Measurements from ENCODE around the gene ANKRD33B. TPM values are rescaled to one million over a fixed set of nuclear protein-coding genes. Genes with fewer than 3 reads are reported as not detected.
A peak's percentile ranks its signal among the peaks of the same experiment; 100 is the strongest.

The ANKRD33B gene
- total RNA-seq, 1 experiment from 2014 or later: 25.3 TPM

DNA sequence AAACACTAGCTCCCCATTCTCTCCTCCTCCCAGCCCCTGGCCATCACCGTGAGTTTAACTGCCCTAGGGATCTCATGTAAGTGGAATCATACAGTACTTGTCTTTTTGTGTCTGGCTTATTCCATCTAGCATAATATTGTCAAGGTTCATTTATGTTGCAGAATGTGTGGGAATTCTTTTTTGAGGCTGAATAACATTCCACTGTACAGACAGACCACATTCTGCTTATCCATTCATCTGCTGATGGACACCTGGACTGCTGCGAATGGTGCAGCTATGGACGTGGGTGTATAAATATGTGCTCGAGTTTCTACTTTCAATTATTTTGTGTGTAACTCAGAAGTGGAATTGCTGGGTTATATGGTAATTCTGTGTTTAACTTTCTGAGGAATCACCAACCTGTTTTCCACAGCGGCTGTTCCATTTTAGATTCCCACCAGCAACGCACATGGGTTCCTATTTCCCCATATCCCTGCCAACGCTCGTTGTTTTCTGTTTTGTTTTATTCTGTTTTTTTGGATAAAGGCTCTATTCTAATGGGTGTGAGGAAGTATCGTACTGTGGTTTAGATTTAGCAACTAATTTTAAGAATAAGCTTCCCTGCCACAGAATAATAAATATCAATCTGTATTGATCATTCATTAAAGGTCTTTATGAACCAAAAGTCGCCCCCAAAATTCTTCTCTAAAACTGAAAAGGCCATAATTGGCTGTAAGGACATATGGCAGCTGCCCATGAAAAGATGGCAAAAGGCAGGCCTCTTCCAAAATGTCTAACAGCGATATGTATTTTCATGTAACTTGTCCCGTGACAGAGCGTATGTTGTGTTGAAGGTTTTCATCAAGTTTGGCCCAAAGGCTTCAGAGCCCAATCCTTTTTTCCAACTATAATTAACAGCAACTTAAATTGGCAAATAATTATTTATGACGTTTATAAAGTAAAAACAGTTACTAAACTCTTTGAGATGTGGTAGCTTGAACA lies 126.9 kb downstream of the ANKRD33B start:
- H3K36me3 ChIP-seq (ENCODE audit: control insufficient read depth, insufficient read depth, low read length): no peaks in the 10 kb centered on the region
- ChIA-PET CTCF (no interaction called here), POLR2A (no interaction called here)
- no peaks in the 10 kb centered on the region for H3K27me3 ChIP-seq (replicated peaks; ENCODE audit: control insufficient read depth, insufficient read depth, low read length)
- no TSS peak for BruUV-seq (replicated peaks)
- peaks cover 16% of the 10 kb centered on the region; the same call in 1 of the 2 replicates for H3K4me1 ChIP-seq
- peak overlapping the region; percentile 61 for H3K27ac Mint-ChIP-seq (ENCODE audit: unreplicated experiment)
- H3K4me3 Mint-ChIP-seq (ENCODE audit: unreplicated experiment): no peak overlapping the region
- TF ChIP-seq, protein P1, sequence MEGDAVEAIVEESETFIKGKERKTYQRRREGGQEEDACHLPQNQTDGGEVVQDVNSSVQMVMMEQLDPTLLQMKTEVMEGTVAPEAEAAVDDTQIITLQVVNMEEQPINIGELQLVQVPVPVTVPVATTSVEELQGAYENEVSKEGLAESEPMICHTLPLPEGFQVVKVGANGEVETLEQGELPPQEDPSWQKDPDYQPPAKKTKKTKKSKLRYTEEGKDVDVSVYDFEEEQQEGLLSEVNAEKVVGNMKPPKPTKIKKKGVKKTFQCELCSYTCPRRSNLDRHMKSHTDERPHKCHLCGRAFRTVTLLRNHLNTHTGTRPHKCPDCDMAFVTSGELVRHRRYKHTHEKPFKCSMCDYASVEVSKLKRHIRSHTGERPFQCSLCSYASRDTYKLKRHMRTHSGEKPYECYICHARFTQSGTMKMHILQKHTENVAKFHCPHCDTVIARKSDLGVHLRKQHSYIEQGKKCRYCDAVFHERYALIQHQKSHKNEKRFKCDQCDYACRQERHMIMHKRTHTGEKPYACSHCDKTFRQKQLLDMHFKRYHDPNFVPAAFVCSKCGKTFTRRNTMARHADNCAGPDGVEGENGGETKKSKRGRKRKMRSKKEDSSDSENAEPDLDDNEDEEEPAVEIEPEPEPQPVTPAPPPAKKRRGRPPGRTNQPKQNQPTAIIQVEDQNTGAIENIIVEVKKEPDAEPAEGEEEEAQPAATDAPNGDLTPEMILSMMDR (IDR thresholded peaks at IDR 0.05; ENCODE audit: insufficient read depth in 1 of 2, low read depth in 1 of 2, low read length in 1 of 2, severe bottlenecking in 1 of 2, unreplicated experiment in 1 of 2): no peak
- no peaks in the 10 kb centered on the region for H3K27me3 Mint-ChIP-seq (ENCODE audit: insufficient read depth, unreplicated experiment)
- no peak for DNase-seq
- H3K9me3 Mint-ChIP-seq (ENCODE audit: unreplicated experiment): no peaks in the 10 kb centered on the region
- H3K36me3 Mint-ChIP-seq (ENCODE audit: insufficient read depth, unreplicated experiment): peaks cover 4% of the 10 kb centered on the region
- no peak overlapping the region for H3K4me3 ChIP-seq (ENCODE audit: low read depth, low read length)
- H3K9me3 ChIP-seq: no peaks in the 10 kb centered on the region
- peaks cover 15% of the 10 kb centered on the region for H3K4me1 Mint-ChIP-seq (ENCODE audit: low read depth, unreplicated experiment)
- intact Hi-C loops (cut with micrococcal nuclease; ENCODE audit: unreplicated experiment): no loop called here

DNA sequence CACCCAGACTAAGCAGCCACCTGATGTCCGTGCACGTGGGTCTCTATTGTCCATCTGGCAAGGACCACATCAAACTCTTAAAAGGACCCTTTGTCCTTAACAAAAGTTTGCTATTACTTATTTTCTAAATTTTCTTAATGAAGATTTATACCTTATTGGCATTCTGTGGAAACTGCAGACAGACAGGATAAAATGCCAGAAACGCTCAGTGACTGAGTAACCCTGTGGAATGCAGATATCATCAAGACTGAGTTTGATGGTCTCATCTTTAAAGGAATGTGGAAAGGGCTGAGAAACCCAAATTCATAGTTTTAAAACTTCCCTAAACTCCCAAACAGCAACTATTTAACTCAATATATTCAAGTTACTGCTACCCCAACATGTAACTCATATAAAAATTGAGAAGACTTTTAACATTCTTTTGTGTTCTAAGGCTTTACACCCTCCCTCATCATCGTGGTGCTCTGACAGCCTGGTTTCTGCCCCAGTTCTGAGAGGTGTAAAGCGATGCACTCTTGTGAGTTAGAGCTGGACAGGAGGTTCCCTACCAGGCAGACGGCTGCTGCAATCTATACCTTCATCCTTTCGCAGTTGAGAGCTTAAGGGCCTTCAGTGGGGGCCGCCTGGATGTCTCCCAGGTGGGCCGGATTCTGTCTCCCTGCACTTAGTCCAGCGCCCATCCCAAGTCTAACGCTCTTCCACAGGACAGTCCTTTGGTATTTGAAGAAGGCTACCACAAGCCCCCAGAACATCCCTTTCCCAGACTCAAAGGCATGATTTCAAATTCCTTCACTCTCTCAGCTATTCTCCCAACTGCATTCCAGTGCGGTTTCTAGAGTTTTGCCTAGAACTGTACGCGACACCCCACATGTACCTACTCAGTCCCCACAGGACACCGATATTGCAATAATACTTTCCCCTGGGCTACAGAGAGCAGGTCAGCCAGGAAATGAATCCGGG lies 128.2 kb downstream of the ANKRD33B start:
- TF ChIP-seq, protein P1 (IDR thresholded peaks at IDR 0.05; ENCODE audit: insufficient read depth in 1 of 2, low read depth in 1 of 2, low read length in 1 of 2, severe bottlenecking in 1 of 2, unreplicated experiment in 1 of 2): no peak
- Histone ChIP-seq H3K4me1 (peaks cover 16% of the 10 kb centered on the region; the same call in 1 of the 2 replicates), H3K36me3 (ENCODE audit: control insufficient read depth, insufficient read depth, low read length) (no peaks in the 10 kb centered on the region), H3K4me3 (ENCODE audit: low read depth, low read length) (no peak overlapping the region), H3K9me3 (no peaks in the 10 kb centered on the region), H3K27me3 (replicated peaks; ENCODE audit: control insufficient read depth, insufficient read depth, low read length) (no peaks in the 10 kb centered on the region)
- no TSS peak for BruUV-seq (replicated peaks)
- no peak overlapping the region for H3K4me3 Mint-ChIP-seq (ENCODE audit: unreplicated experiment)
- no peaks in the 10 kb centered on the region for H3K9me3 Mint-ChIP-seq (ENCODE audit: unreplicated experiment)
- peak overlapping the region; percentile 74 for H3K27ac Mint-ChIP-seq (ENCODE audit: unreplicated experiment)
- ChIA-PET POLR2A (no interaction called here), CTCF (no interaction called here)
- H3K4me1 Mint-ChIP-seq (ENCODE audit: low read depth, unreplicated experiment): peaks cover 15% of the 10 kb centered on the region
- DNase-seq: no peak
- H3K27me3 Mint-ChIP-seq (ENCODE audit: insufficient read depth, unreplicated experiment): no peaks in the 10 kb centered on the region
- H3K36me3 Mint-ChIP-seq (ENCODE audit: insufficient read depth, unreplicated experiment): peaks cover 9% of the 10 kb centered on the region
- intact Hi-C loops (cut with micrococcal nuclease; ENCODE audit: unreplicated experiment): no loop called here
